ENCODE measurements around the gene AKAP17A.
"Not testable (repeated sequence)": the region's sequence is repeated elsewhere in the genome, so short reads cannot be mapped to it uniquely, and the experiment has no call there.

AKAP17A gene, protein sequence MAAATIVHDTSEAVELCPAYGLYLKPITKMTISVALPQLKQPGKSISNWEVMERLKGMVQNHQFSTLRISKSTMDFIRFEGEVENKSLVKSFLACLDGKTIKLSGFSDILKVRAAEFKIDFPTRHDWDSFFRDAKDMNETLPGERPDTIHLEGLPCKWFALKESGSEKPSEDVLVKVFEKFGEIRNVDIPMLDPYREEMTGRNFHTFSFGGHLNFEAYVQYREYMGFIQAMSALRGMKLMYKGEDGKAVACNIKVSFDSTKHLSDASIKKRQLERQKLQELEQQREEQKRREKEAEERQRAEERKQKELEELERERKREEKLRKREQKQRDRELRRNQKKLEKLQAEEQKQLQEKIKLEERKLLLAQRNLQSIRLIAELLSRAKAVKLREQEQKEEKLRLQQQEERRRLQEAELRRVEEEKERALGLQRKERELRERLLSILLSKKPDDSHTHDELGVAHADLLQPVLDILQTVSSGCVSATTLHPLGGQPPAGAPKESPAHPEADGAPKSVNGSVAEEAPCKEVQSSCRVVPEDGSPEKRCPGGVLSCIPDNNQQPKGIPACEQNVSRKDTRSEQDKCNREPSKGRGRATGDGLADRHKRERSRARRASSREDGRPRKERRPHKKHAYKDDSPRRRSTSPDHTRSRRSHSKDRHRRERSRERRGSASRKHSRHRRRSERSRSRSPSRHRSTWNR

GRCh38 chrX:1591102-1591862 lies at the start of gene AKAP17A:
AKAP17A (plus strand) TSS chrX:1591604; CDS start chrX:1593463, 1,859 bp downstream.
- DNase-seq = peak; percentile 100
- Mint-ChIP-seq H3K27me3 (no peaks in the 10 kb centered on the region), H3K27ac (peak within 1 kb of the TSS; percentile 96), H3K4me3 (peak within 1 kb of the TSS; percentile 93), H3K4me1 (ENCODE audit: low read depth) (peaks cover 40% of the 10 kb centered on the region), H3K9me3 (no peaks in the 10 kb centered on the region), H3K36me3 (ENCODE audit: low read depth) (peaks cover 41% of the 10 kb centered on the region)

- no peak overlapping the region for H3K4me3 Mint-ChIP-seq
- H3K4me1 Mint-ChIP-seq (ENCODE audit: low read depth) = peaks cover 8% of the 10 kb centered on the region
- H3K27me3 Mint-ChIP-seq = no peaks in the 10 kb centered on the region
- H3K27ac Mint-ChIP-seq = no peak overlapping the region
- peak; percentile 7 for DNase-seq
- no peaks in the 10 kb centered on the region for H3K36me3 Mint-ChIP-seq (ENCODE audit: low read depth)
- H3K9me3 Mint-ChIP-seq = no peaks in the 10 kb centered on the region
Observed at GRCh38 chrX:1542994-1543725, 48.2 kb upstream of the AKAP17A start.

DNA sequence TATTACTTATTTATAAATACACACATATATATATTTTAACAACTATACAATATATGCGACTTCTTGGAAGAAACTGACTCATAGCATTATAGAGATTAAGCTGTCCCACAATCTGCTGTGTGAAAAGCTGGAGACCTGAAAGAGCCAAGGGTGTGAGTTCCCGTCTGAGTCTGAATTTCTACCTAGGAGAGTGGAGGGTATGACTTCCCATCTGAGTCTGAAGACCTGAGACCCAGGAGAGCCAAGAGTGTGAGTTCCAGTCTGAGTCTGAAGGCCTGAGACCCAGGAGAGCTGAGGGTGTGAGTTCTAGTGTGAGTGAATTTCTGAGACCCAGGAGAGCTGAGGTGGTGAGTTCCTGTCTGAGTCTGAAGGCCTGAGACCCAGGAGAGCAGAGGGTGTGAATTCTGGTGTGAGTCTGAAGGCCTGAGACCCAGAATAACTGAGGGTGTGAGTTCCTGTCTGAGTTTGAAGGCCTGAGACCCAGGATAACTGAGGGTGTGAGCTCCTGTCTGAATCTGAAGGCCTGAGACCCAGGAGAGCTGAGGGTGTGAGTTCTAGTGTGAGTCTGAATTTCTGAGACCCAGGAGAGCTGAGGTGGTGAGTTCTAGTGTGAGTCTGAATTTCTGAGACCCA lies 45.5 kb upstream of the AKAP17A start:
- peak; percentile 19 for DNase-seq
- no peak overlapping the region for H3K4me3 Mint-ChIP-seq
- H3K9me3 Mint-ChIP-seq = no peaks in the 10 kb centered on the region
- H3K27ac Mint-ChIP-seq = peak overlapping the region; percentile 83
- no peaks in the 10 kb centered on the region for H3K36me3 Mint-ChIP-seq (ENCODE audit: low read depth)
- no peaks in the 10 kb centered on the region for H3K27me3 Mint-ChIP-seq
- peaks cover 16% of the 10 kb centered on the region for H3K4me1 Mint-ChIP-seq (ENCODE audit: low read depth)

GRCh38 chrX:1546691-1547251 lies 44.6 kb upstream of the AKAP17A start:
- Mint-ChIP-seq H3K27me3 (no peaks in the 10 kb centered on the region), H3K9me3 (no peaks in the 10 kb centered on the region), H3K4me1 (ENCODE audit: low read depth) (peaks cover 25% of the 10 kb centered on the region), H3K36me3 (ENCODE audit: low read depth) (no peaks in the 10 kb centered on the region), H3K27ac (no peak overlapping the region), H3K4me3 (no peak overlapping the region)
- DNase-seq = no peak

DNA sequence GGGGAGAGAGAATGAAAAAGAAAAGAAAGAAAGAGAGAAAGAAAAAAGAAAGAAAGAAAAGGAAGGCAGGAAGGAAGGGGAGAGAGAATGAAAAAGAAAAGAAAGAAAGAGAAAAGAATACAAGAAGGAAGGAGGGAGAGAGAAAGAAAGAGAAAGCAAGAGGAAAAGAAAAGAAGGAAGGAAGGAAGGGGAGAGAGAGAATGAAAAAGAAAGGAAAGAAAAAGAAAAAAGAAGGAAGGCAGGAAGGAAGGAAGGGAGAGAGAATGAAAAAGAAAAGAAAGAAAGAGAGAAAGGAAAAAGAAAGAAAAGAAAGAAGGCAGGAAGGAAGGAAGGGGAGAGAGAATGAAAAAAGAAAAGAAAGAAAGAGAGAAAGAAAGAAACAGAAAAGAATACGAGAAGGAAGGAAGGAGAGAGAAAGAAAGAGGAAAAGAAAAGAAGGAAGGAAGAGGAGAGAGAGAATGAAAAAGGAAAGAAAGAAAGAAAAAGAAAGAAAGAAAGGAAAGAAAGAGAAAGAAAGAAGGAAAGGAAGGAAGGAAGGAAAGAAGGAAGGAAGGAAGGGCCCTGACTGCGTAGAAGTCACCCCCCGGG lies 39.4 kb upstream of the AKAP17A start:
- peak overlapping the region; percentile 53 for H3K27ac Mint-ChIP-seq
- H3K27me3 Mint-ChIP-seq = no peaks in the 10 kb centered on the region
- peaks cover 48% of the 10 kb centered on the region for H3K4me1 Mint-ChIP-seq (ENCODE audit: low read depth)
- H3K4me3 Mint-ChIP-seq = no peak overlapping the region
- no peaks in the 10 kb centered on the region for H3K36me3 Mint-ChIP-seq (ENCODE audit: low read depth)
- H3K9me3 Mint-ChIP-seq = peaks cover 11% of the 10 kb centered on the region
- DNase-seq = no peak

GRCh38 chrX:1554469-1555210 lies 36.8 kb upstream of the AKAP17A start:
- H3K4me3 Mint-ChIP-seq = no peak overlapping the region
- H3K27me3 Mint-ChIP-seq = no peaks in the 10 kb centered on the region
- no peaks in the 10 kb centered on the region for H3K36me3 Mint-ChIP-seq (ENCODE audit: low read depth)
- peaks cover 11% of the 10 kb centered on the region for H3K9me3 Mint-ChIP-seq
- DNase-seq = peak; percentile 46
- H3K4me1 Mint-ChIP-seq (ENCODE audit: low read depth) = peaks cover 49% of the 10 kb centered on the region
- peak overlapping the region; percentile 87 for H3K27ac Mint-ChIP-seq

- H3K9me3 Mint-ChIP-seq = peaks cover 11% of the 10 kb centered on the region
- H3K27ac Mint-ChIP-seq = peak overlapping the region; percentile 87
- DNase-seq = peak; percentile 8
- H3K4me3 Mint-ChIP-seq = no peak overlapping the region
- H3K4me1 Mint-ChIP-seq (ENCODE audit: low read depth) = peaks cover 49% of the 10 kb centered on the region
- H3K36me3 Mint-ChIP-seq (ENCODE audit: low read depth) = no peaks in the 10 kb centered on the region
- no peaks in the 10 kb centered on the region for H3K27me3 Mint-ChIP-seq
Observed at GRCh38 chrX:1555370-1555769, 36.0 kb upstream of the AKAP17A start.

- H3K27ac Mint-ChIP-seq; H3K36me3 Mint-ChIP-seq (ENCODE audit: low read depth); H3K4me3 Mint-ChIP-seq; H3K27me3 Mint-ChIP-seq; DNase-seq: not testable (repeated sequence)
- H3K4me1 Mint-ChIP-seq (ENCODE audit: low read depth) = peaks cover 46% of the 10 kb centered on the region
- peaks cover 11% of the 10 kb centered on the region for H3K9me3 Mint-ChIP-seq
Observed at GRCh38 chrX:1557442-1557841, 34.0 kb upstream of the AKAP17A start.

DNA sequence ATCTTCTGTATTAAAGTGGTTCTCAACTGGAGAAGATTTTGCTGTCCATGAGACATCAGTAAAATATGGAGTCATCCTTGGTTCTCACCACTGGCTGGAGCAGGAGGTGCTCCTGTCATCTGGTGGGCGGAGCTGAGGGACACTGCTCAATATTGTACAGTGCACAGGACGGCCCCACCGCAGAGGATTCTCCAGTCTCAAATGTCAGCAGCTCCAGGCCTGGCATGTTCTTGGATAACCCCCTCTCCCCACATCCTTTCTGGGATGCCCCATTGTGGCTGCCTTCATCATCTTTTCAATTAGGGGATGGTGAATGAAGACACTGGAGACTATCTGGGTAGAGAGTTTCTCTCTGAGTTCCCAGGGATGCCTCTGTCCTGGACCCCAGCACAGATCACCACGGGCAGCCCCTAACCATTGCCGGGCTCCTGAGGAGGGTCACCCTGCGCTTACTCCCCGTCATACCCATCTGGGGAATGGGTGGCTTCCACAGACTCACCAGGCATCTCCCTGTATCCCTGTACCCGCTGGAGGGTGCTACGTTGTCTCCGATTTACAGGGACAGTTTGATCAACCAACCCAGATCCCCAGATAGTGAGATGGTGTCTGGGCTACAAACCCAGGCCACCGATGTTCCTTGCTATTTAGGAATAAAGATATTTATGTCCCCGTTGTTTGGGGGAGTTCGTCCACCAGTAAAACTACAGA lies 32.5 kb upstream of the AKAP17A start:
- peaks cover 8% of the 10 kb centered on the region for H3K9me3 Mint-ChIP-seq
- no peak overlapping the region for H3K4me3 Mint-ChIP-seq
- H3K4me1 Mint-ChIP-seq (ENCODE audit: low read depth) = peaks cover 41% of the 10 kb centered on the region
- H3K27me3 Mint-ChIP-seq = no peaks in the 10 kb centered on the region
- no peaks in the 10 kb centered on the region for H3K36me3 Mint-ChIP-seq (ENCODE audit: low read depth)
- peak; percentile 14 for DNase-seq
- no peak overlapping the region for H3K27ac Mint-ChIP-seq

DNA sequence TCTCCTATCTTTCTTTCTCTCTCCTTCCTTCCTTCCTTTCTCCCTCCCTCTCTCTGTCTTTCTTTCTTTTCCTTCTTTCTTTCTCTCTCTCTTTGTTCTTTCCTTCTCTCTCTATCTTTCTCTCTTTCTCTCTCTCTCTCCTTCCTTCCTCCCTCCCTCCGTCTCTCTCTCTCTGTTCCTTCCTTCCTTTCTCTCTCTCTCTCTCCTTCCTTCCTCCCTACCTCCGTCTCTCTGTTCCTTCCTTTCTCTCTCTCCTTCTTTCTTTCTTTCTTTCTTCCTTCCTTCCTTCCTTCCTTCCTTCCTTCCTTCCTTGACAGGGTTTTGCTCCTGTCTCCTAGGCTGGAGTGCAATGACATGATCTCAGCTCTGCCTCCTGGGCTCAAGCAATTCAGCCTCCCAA lies 30.2 kb upstream of the AKAP17A start:
- no peaks in the 10 kb centered on the region for H3K9me3 Mint-ChIP-seq

GRCh38 chrX:1564077-1564476 lies 27.3 kb upstream of the AKAP17A start:
- DNase-seq; H3K9me3 Mint-ChIP-seq; H3K36me3 Mint-ChIP-seq (ENCODE audit: low read depth); H3K4me3 Mint-ChIP-seq; H3K27me3 Mint-ChIP-seq; H3K27ac Mint-ChIP-seq: not testable (repeated sequence)
- H3K4me1 Mint-ChIP-seq (ENCODE audit: low read depth) = peaks cover 36% of the 10 kb centered on the region

More for the DNA sequence above, 30.2 kb upstream of the AKAP17A start:
- Mint-ChIP-seq H3K4me1 (ENCODE audit: low read depth) (peaks cover 38% of the 10 kb centered on the region), H3K4me3 (no peak overlapping the region), H3K36me3 (ENCODE audit: low read depth) (no peaks in the 10 kb centered on the region), H3K27me3 (no peaks in the 10 kb centered on the region), H3K27ac (no peak overlapping the region)
- DNase-seq = no peak
